Natural killer cell treated with Interleukin-12 subunit alpha and Interleukin-12 subunit beta and Interleukin-15 and Interleukin-18, amount 100 ng/mL, for 72 hours (primary cell): ENCODE results near the gene DHRS1. TPM values are rescaled to one million over a fixed set of nuclear protein-coding genes. Genes with fewer than 3 reads are reported as not detected.

Experiments
- ATAC-seq, 2 donors: fragments of 150-1000 bp; cut with Tn5 transposase in 1 of 2; sonication (Bioruptor Pico), chemical (Tn5 transposase) in 1 of 2; 2 replicates each; pipeline ENCODE4 v1.10.0; 2021
- DNase-seq: peaks from one replicate; pipeline ENCODE4 v3.0.0; 2022; ENCODE audit warnings: low spot score
- H3K27ac Mint-ChIP-seq, 2 donors: 1 replicate in 1 of 2; 2 replicates in 1 of 2; pipeline ENCODE4 v1.8.0; 2022; ENCODE audit warnings: mixed read lengths in 2 of 2, mild to moderate bottlenecking in 1 of 2, moderate library complexity in 1 of 2
- H3K27me3 Mint-ChIP-seq, 2 donors: 1 replicate in 1 of 2; 2 replicates in 1 of 2; pipeline ENCODE4 v1.8.0; 2022; ENCODE audit warnings: mixed read lengths in 2 of 2
- H3K36me3 Mint-ChIP-seq: one replicate; pipeline ENCODE4 v1.8.0; 2022; ENCODE audit warnings: mixed read lengths
- H3K4me1 Mint-ChIP-seq, 2 donors: 1 replicate in 1 of 2; 2 replicates in 1 of 2; pipeline ENCODE4 v1.8.0; 2022; ENCODE audit warnings: low read depth in 2 of 2, mixed read lengths in 2 of 2, mild to moderate bottlenecking in 1 of 2
- H3K4me3 Mint-ChIP-seq: one replicate; pipeline ENCODE4 v1.8.0; 2022; ENCODE audit warnings: mixed read lengths
- H3K9me3 Mint-ChIP-seq: 2 replicates; pipeline ENCODE4 v1.8.0; 2022; ENCODE audit warnings: mixed read lengths
- total RNA-seq, 2 donors: library from RNA; stranded (reverse); gene quantifications; one replicate each; pipeline ENCODE4 v1.2.3, GENCODE V29; 2022

DHRS1 gene
- total RNA-seq, 2 donors from 2014 or later = 15.6 to 17.4 TPM

GRCh38 chr14:24322672-24323071, 23.1 kb upstream of the DHRS1 start:
- DNase-seq = peak; percentile 50

DNA sequence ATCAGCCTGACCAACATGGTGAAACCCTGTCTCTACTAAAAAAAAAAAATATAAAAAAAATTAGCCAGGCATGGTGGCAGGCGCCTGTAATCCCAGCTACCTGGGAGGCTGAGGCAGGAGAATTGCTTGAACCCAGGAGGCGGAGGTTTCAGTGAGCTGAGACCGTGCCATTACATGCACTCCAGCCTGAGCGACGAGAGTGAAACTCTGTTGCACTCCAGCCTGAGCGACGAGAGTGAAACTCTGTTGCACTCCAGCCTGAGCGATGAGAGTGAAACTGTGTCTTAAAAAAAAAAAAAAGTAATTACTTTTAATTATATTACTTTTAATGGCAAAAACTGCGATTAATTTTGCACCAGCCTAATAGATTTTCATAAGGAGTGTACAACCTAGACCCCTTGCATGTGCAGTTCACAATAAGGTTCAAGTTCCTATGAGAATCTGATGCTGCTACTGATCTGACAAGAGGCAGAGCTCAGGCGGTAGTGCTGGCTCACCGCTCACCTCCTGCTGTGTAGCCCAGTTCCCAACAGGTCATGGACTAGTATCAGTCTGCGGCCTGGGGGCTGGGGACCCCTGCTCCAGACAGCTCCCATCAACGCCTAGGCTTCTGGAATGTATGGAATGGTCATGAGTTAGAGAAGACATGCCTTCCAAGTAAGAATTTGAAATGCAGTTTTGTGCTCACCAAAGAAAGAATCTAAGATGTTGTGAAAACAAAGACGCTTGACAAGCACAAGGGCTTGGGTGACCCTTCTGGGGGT, 21.8 kb upstream of the DHRS1 start:
- DNase-seq (no peak), ATAC-seq (no peak)
- Mint-ChIP-seq H3K9me3 (no peaks in the 10 kb centered on the region), H3K36me3 (peaks cover 5% of the 10 kb centered on the region), H3K4me3 (no peak overlapping the region), H3K27ac (no peak overlapping the region), H3K4me1 (peaks cover 5 to 14% of the 10 kb centered on the region in 2 donors), H3K27me3 (peaks cover 15 to 17% of the 10 kb centered on the region in 2 donors)

More at GRCh38 chr14:24322672-24323071, 23.1 kb upstream of the DHRS1 start:
- H3K4me1 Mint-ChIP-seq = peaks cover 9 to 15% of the 10 kb centered on the region in 2 donors
- H3K27me3 Mint-ChIP-seq = peaks cover 15 to 17% of the 10 kb centered on the region in 2 donors
- H3K4me3 Mint-ChIP-seq = no peak overlapping the region
- H3K9me3 Mint-ChIP-seq = no peaks in the 10 kb centered on the region
- no peaks in the 10 kb centered on the region for H3K36me3 Mint-ChIP-seq
- no peak for ATAC-seq
- H3K27ac Mint-ChIP-seq = peak overlapping the region in 1 of 2 donors; percentile 47

GRCh38 chr14:24317141-24317928, 17.8 kb upstream of the DHRS1 start:
- ATAC-seq = no peak
- H3K4me3 Mint-ChIP-seq = peak overlapping the region; percentile 21
- peaks cover 11 to 13% of the 10 kb centered on the region in 2 donors for H3K27me3 Mint-ChIP-seq
- H3K27ac Mint-ChIP-seq = peak overlapping the region; percentile 25 to 47
- peaks cover 5% of the 10 kb centered on the region for H3K36me3 Mint-ChIP-seq
- peaks cover 39 to 45% of the 10 kb centered on the region in 2 donors for H3K4me1 Mint-ChIP-seq
- H3K9me3 Mint-ChIP-seq = no peaks in the 10 kb centered on the region
- no peak for DNase-seq

- DNase-seq (no peak), ATAC-seq (no peak)
- Mint-ChIP-seq H3K4me1 (peaks cover 46 to 53% of the 10 kb centered on the region in 2 donors), H3K36me3 (peaks cover 5% of the 10 kb centered on the region), H3K27me3 (peaks cover 7 to 8% of the 10 kb centered on the region in 2 donors), H3K27ac (no peak overlapping the region), H3K4me3 (no peak overlapping the region), H3K9me3 (no peaks in the 10 kb centered on the region)
These were observed 17.0 kb upstream of the DHRS1 start for GRCh38 chr14:24316597-24316950.

GRCh38 chr14:24315807-24316596, 16.4 kb upstream of the DHRS1 start:
- no peak for DNase-seq
- H3K4me1 Mint-ChIP-seq = peaks cover 49 to 56% of the 10 kb centered on the region in 2 donors
- H3K9me3 Mint-ChIP-seq = no peaks in the 10 kb centered on the region
- peaks cover 7 to 8% of the 10 kb centered on the region in 2 donors for H3K27me3 Mint-ChIP-seq
- peaks cover 5% of the 10 kb centered on the region for H3K36me3 Mint-ChIP-seq
- no peak for ATAC-seq
- H3K4me3 Mint-ChIP-seq = peak overlapping the region; percentile 84
- peak overlapping the region in 1 of 2 donors; percentile 93 for H3K27ac Mint-ChIP-seq

GRCh38 chr14:24315243-24315806, 15.7 kb upstream of the DHRS1 start:
- Mint-ChIP-seq H3K9me3 (no peaks in the 10 kb centered on the region), H3K4me3 (peak overlapping the region; percentile 84), H3K27me3 (peaks cover 7 to 8% of the 10 kb centered on the region in 2 donors), H3K36me3 (peaks cover 5% of the 10 kb centered on the region), H3K4me1 (peaks cover 51 to 57% of the 10 kb centered on the region in 2 donors), H3K27ac (peak overlapping the region; percentile 83 to 93)
- DNase-seq (no peak), ATAC-seq (no peak)

DNA sequence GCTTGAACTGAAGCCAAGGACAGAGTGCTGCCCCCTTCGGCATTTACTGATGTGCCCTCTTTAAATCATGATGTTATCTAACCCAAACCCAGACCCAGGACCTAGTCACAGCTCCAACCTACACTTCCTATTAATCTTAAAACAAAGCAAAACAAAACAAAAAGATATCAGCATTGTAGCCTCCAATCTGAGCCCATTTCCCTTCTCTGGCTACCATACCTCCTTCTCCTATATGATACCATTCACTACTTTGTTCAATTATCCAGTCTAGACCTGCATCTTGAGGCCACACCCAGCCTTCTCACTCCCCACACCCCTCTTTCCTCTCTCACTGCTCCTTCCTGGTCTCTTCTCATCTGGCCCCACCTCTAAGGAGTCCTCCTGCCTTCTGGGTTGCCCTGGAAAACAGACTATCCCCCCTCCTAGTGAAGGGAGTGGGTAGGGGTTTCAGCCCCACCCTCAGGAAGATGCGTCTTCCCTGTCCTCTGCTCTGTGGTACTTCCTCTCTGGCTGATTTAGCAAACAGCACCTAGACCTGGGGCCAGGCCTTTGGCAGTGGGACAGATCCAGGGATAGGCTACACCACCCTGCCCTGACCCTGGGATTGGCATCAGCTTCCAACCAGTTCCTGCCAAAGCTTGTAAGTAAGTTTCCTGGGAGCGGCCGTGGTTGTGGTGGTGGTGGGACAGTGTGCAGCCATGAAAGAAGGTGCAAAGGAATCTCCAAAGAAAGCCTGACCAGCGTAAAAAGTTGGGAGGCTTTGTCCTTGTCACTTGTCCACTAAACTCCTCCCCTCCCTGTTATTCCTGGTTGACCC, 15.0 kb upstream of the DHRS1 start:
- DNase-seq = no peak
- H3K4me3 Mint-ChIP-seq = peak overlapping the region; percentile 84
- peaks cover 57 to 64% of the 10 kb centered on the region in 2 donors for H3K4me1 Mint-ChIP-seq
- H3K27me3 Mint-ChIP-seq = peaks cover 5 to 7% of the 10 kb centered on the region in 2 donors
- H3K36me3 Mint-ChIP-seq = peaks cover 5% of the 10 kb centered on the region
- peak overlapping the region; percentile 83 to 93 for H3K27ac Mint-ChIP-seq
- no peak for ATAC-seq
- no peaks in the 10 kb centered on the region for H3K9me3 Mint-ChIP-seq

GRCh38 chr14:24313913-24314312, 14.3 kb upstream of the DHRS1 start:
- Mint-ChIP-seq H3K27me3 (peaks cover under 1 to 3% of the 10 kb centered on the region in 2 donors), H3K4me3 (peak overlapping the region; percentile 84), H3K36me3 (peaks cover 5% of the 10 kb centered on the region), H3K4me1 (peaks cover 64 to 71% of the 10 kb centered on the region in 2 donors), H3K27ac (peak overlapping the region; percentile 83 to 93), H3K9me3 (no peaks in the 10 kb centered on the region)
- DNase-seq (no peak), ATAC-seq (no peak)

- Mint-ChIP-seq H3K9me3 (no peaks in the 10 kb centered on the region), H3K27me3 (no peaks in the 10 kb centered on the region), H3K36me3 (peaks cover 5% of the 10 kb centered on the region), H3K4me3 (peak overlapping the region; percentile 84), H3K27ac (peak overlapping the region; percentile 83 to 93), H3K4me1 (peaks cover 69 to 76% of the 10 kb centered on the region in 2 donors)
- ATAC-seq = peak; percentile 39 to 52
- DNase-seq = no peak
These were observed 13.3 kb upstream of the DHRS1 start for GRCh38 chr14:24312736-24313507.

GRCh38 chr14:24311837-24312615, 12.4 kb upstream of the DHRS1 start:
- DNase-seq = no peak
- no peaks in the 10 kb centered on the region for H3K36me3 Mint-ChIP-seq
- peak overlapping the region; percentile 84 for H3K4me3 Mint-ChIP-seq
- H3K4me1 Mint-ChIP-seq = peaks cover 69 to 71% of the 10 kb centered on the region in 2 donors
- H3K27me3 Mint-ChIP-seq = no peaks in the 10 kb centered on the region
- peak; percentile 5 to 48 for ATAC-seq
- no peaks in the 10 kb centered on the region for H3K9me3 Mint-ChIP-seq
- H3K27ac Mint-ChIP-seq = peak overlapping the region; percentile 83 to 93
